Endodermal cell (in vitro differentiated cells): Measurements from ENCODE around the gene EOGT. TPM values are rescaled to one million over a fixed set of nuclear protein-coding genes. Genes with fewer than 3 reads are reported as not detected.
A peak's percentile ranks its signal among the peaks of the same experiment; 100 is the strongest.

Source experiments
- DNase-seq: peaks from one replicate; pipeline ENCODE4 v3.0.0-alpha.2; 2017
- H3K27ac ChIP-seq: 2 replicates; pipeline ENCODE4 v1.5.1; 2013; ENCODE audit warnings: mild to moderate bottlenecking, low read depth, low read length, moderate library complexity
- H3K27me3 ChIP-seq: 2 replicates; pipeline ENCODE4 v1.6.1; 2013; ENCODE audit warnings: mild to moderate bottlenecking, low read length, moderate library complexity; ENCODE audit not compliant: insufficient read depth, control insufficient read depth, poor library complexity, severe bottlenecking
- H3K36me3 ChIP-seq: 2 replicates; pipeline ENCODE4 v1.7.0; 2013; ENCODE audit warnings: mild to moderate bottlenecking, low read length, moderate library complexity; ENCODE audit not compliant: control insufficient read depth, insufficient read depth
- H3K4me1 ChIP-seq: one replicate; pipeline ENCODE4 v1.7.0; 2013; ENCODE audit warnings: low read length; ENCODE audit not compliant: control insufficient read depth, insufficient read depth
- H3K4me3 ChIP-seq: 2 replicates; pipeline ENCODE4 v1.5.1; 2013; ENCODE audit warnings: mild to moderate bottlenecking, low read length, moderate library complexity
- H3K9ac ChIP-seq: 2 replicates; pipeline ENCODE4 v1.6.1; 2013; ENCODE audit warnings: mild to moderate bottlenecking, low read length, moderate library complexity; ENCODE audit not compliant: poor library complexity, severe bottlenecking; ENCODE audit errors: extremely low read depth
- H3K9me3 ChIP-seq: 2 replicates; pipeline ENCODE4 v1.6.1; 2013; ENCODE audit warnings: mild to moderate bottlenecking, low read length, moderate library complexity; ENCODE audit not compliant: control insufficient read depth
- H3K27ac Mint-ChIP-seq: 2 replicates; pipeline ENCODE4 v1.8.0; 2020; ENCODE audit warnings: mixed read lengths
- H3K27me3 Mint-ChIP-seq: 2 replicates; pipeline ENCODE4 v1.8.0; 2021; ENCODE audit warnings: mild to moderate bottlenecking, mixed read lengths; ENCODE audit not compliant: insufficient read depth
- H3K36me3 Mint-ChIP-seq: 2 replicates; pipeline ENCODE4 v1.8.0; 2020; ENCODE audit warnings: low read depth, mixed read lengths
- H3K4me1 Mint-ChIP-seq: 2 replicates; pipeline ENCODE4 v1.8.0; 2020; ENCODE audit warnings: mixed read lengths
- H3K4me3 Mint-ChIP-seq: 2 replicates; pipeline ENCODE4 v1.8.0; 2020; ENCODE audit warnings: mild to moderate bottlenecking, moderate library complexity, mixed read lengths
- H3K9me3 Mint-ChIP-seq: 2 replicates; pipeline ENCODE4 v1.8.0; 2020; ENCODE audit warnings: mild to moderate bottlenecking, mixed read lengths
- WGBS, 2 experiments: methylation state at CpG; one replicate each; pipeline versions ENCODE4 v1.1.5 to v1.1.7; 2013; ENCODE audit warnings: missing lambda C conversion rate in 2 of 2, mixed read lengths in 1 of 2; ENCODE audit not compliant: insufficient coverage in 1 of 2, insufficient read length in 1 of 2; 5-methylcytosine and 5-hydroxymethylcytosine counted together
- total RNA-seq, 2 donors: library from RNA; stranded (reverse); fragmentation: NEBNext Ultra II Directional in 1 of 2; extraction: Animal tissue kit (Norgen Biotek cat#: 25700) in 1 of 2; gene quantifications; 2 replicates in 1 of 2; 3 replicates in 1 of 2; pipeline ENCODE4 v1.2.1, GENCODE V29; 2021
- TF ChIP-seq, protein P1 (sequence below): fragments of 200-600 bp; sonication (generic); conservative IDR thresholded peaks from 2 replicates; pipeline ENCODE4 v1.5.0; 2021; ENCODE audit warnings: antibody characterized with exemption, mild to moderate bottlenecking

Gene EOGT
- total RNA-seq, 2 donors from 2014 or later: 22.2 to 42.8 TPM

GRCh38 chr3:69048990-69049389, 35.5 kb upstream of the EOGT start:
- no peaks in the 10 kb centered on the region for H3K9me3 ChIP-seq
- H3K4me3 Mint-ChIP-seq: no peak overlapping the region

GRCh38 chr3:69044608-69045007, 31.1 kb upstream of the EOGT start:
- Histone ChIP-seq H3K9me3 (no peaks in the 10 kb centered on the region), H3K4me1 (no peaks in the 10 kb centered on the region), H3K27ac (no peak overlapping the region), H3K9ac (no peak overlapping the region), H3K27me3 (no peaks in the 10 kb centered on the region), H3K4me3 (no peak overlapping the region), H3K36me3 (peaks cover 87% of the 10 kb centered on the region)
- Mint-ChIP-seq H3K36me3 (peaks cover 49% of the 10 kb centered on the region), H3K4me3 (no peak overlapping the region), H3K9me3 (no peaks in the 10 kb centered on the region), H3K4me1 (no peaks in the 10 kb centered on the region), H3K27me3 (no peaks in the 10 kb centered on the region), H3K27ac (no peak overlapping the region)
- TF ChIP-seq, protein P1, sequence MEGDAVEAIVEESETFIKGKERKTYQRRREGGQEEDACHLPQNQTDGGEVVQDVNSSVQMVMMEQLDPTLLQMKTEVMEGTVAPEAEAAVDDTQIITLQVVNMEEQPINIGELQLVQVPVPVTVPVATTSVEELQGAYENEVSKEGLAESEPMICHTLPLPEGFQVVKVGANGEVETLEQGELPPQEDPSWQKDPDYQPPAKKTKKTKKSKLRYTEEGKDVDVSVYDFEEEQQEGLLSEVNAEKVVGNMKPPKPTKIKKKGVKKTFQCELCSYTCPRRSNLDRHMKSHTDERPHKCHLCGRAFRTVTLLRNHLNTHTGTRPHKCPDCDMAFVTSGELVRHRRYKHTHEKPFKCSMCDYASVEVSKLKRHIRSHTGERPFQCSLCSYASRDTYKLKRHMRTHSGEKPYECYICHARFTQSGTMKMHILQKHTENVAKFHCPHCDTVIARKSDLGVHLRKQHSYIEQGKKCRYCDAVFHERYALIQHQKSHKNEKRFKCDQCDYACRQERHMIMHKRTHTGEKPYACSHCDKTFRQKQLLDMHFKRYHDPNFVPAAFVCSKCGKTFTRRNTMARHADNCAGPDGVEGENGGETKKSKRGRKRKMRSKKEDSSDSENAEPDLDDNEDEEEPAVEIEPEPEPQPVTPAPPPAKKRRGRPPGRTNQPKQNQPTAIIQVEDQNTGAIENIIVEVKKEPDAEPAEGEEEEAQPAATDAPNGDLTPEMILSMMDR: no peak
- 97 to 100% methylated on average over 1 to 2 of the region's 2 CpGs for WGBS, 2 experiments
- no peak for DNase-seq

More at GRCh38 chr3:69048990-69049389, 35.5 kb upstream of the EOGT start:
- Histone ChIP-seq H3K27me3 (no peaks in the 10 kb centered on the region), H3K4me1 (no peaks in the 10 kb centered on the region), H3K27ac (no peak overlapping the region), H3K9ac (no peak overlapping the region), H3K36me3 (peaks cover 61% of the 10 kb centered on the region), H3K4me3 (no peak overlapping the region)
- TF ChIP-seq, protein P1: no peak
- H3K4me1 Mint-ChIP-seq: peaks cover 12% of the 10 kb centered on the region
- H3K36me3 Mint-ChIP-seq: peaks cover 26% of the 10 kb centered on the region
- H3K27me3 Mint-ChIP-seq: no peaks in the 10 kb centered on the region
- 100% methylated on average over 2 of the region's 2 CpGs; no CpG with 5 or more reads in 1 of the 2 experiments for WGBS, 2 experiments
- no peaks in the 10 kb centered on the region for H3K9me3 Mint-ChIP-seq
- H3K27ac Mint-ChIP-seq: peak overlapping the region; percentile 48
- no peak for DNase-seq

DNA sequence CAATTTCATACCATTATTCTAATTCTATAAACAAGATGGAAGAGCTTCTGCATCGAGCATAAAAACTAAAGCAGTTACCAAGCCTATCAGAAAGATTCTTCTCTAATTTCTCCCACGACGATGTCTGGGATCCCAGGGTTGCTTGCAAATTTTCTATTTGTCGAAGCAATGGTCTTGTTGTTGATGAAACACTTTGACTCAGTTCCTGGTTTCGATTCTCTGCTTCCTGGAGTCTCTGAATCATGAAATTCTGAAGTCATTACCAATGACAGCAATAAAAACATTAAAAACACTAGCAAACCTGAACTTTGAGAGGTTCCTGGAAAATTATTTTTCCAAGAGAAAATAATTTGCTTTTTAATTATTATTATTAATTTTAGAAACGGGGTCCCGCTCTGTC, 20.0 kb upstream of the EOGT start:
- no peak overlapping the region for H3K4me3 ChIP-seq
- Mint-ChIP-seq H3K4me1 (no peaks in the 10 kb centered on the region), H3K9me3 (no peaks in the 10 kb centered on the region), H3K36me3 (peaks cover 66% of the 10 kb centered on the region), H3K4me3 (no peak overlapping the region), H3K27ac (no peak overlapping the region), H3K27me3 (no peaks in the 10 kb centered on the region)
- H3K9me3 ChIP-seq: no peaks in the 10 kb centered on the region
- H3K27ac ChIP-seq: no peak overlapping the region
- H3K9ac ChIP-seq: no peak overlapping the region
- 95 to 97% methylated on average over 6 to 7 of the region's 7 CpGs for WGBS, 2 experiments
- H3K36me3 ChIP-seq: peaks cover 82% of the 10 kb centered on the region
- H3K27me3 ChIP-seq: no peaks in the 10 kb centered on the region
- TF ChIP-seq, protein P1: no peak
- H3K4me1 ChIP-seq: no peaks in the 10 kb centered on the region
- DNase-seq: no peak
